ENCODE measurements around the gene PAK3. TPM values are rescaled to one million over a fixed set of nuclear protein-coding genes. Genes with fewer than 3 reads are reported as not detected.

PAK3 gene
- total and polyA plus RNA-seq, 2 of the 8 experiments (the other 6 are each of a cell fraction or from before 2014, with no cell fraction given) = 0.80 to 7.2 TPM

GRCh38 chrX:111259559-111259958, 163.6 kb downstream of the PAK3 start (continued):
- TF ChIP-seq TCF12 (IDR thresholded peaks at IDR 0.05; ENCODE audit: low read depth, low read length) (no peak), SIRT6 (IDR thresholded peaks at IDR 0.05; ENCODE audit: low read length) (no peak)
